Body of pancreas (tissue), 4 donors: ENCODE results near the gene INSR. TPM values are rescaled to one million over a fixed set of nuclear protein-coding genes. Genes with fewer than 3 reads are reported as not detected.

ENCODE experiments used
- ATAC-seq: fragments of 150-250 bp; one replicate; pipeline ENCODE4 v1.9.1; 2016
- DNase-seq, 4 donors: peaks; one replicate each; pipeline ENCODE4 v3.0.0-alpha.2; 2019
- H3K27ac ChIP-seq, 4 donors: fragments of 200-600 bp; sonication (generic); 1 replicate in 3 of 4; 2 replicates in 1 of 4; pipeline versions ENCODE4 v1.5.1 to v1.6.1; 2016 to 2019; ENCODE audit warnings: mild to moderate bottlenecking in 1 of 4, mixed read lengths in 1 of 4, moderate library complexity in 1 of 4
- H3K27me3 ChIP-seq, 2 donors: fragments of 200-600 bp; sonication (generic); one replicate each; pipeline ENCODE4 v1.6.0; 2016; ENCODE audit warnings: mild to moderate bottlenecking in 1 of 2
- H3K36me3 ChIP-seq, 2 donors: fragments of 200-600 bp; sonication (generic); replicated peaks in 1 of 2; 2 replicates each; pipeline ENCODE4 v1.5.1; 2016; ENCODE audit warnings: low read depth in 2 of 2; ENCODE audit not compliant: insufficient read depth in 1 of 2
- H3K4me1 ChIP-seq: fragments of 200-600 bp; sonication (generic); one replicate; pipeline ENCODE4 v1.6.0; 2016
- H3K4me3 ChIP-seq, 2 donors: fragments of 200-600 bp; sonication (generic); 1 replicate in 1 of 2; 2 replicates in 1 of 2; pipeline ENCODE4 v1.5.1; 2016 to 2019
- H3K9me3 ChIP-seq, 3 donors: fragments of 200-600 bp; sonication (generic); 1 replicate in 2 of 3; 2 replicates in 1 of 3; pipeline ENCODE4 v1.5.1; 2016
- POLR2A ChIP-seq, 3 donors: fragments of 450-650 bp; IDR thresholded peaks; one replicate each; pipeline ENCODE4 v1.6.1; 2016; ENCODE audit warnings: antibody characterized with exemption in 3 of 3, mild to moderate bottlenecking in 2 of 3
- WGBS, 2 donors: methylation state at CpG; one replicate each; pipeline ENCODE4 v1.1.5; 2017; 5-methylcytosine and 5-hydroxymethylcytosine counted together
- intact Hi-C: fragments of 100-400 bp; cut with DNase I; formaldehyde crosslinking; loops from one replicate; pipeline ENCODE4 v1.15.1; 2023
- total RNA-seq, 2 donors: library from RNA; depleted of rRNA; stranded (reverse); fragments of >200 nt; gene quantifications; one replicate each; pipeline ENCODE4 v1.1.0, GENCODE V29; 2016
- TF ChIP-seq, protein P1 (sequence below), 7 experiments: fragments of 450-650 bp in 4 of 7; fragments of 200-600 bp in 3 of 7; sonication (generic) in 3 of 7; IDR thresholded peaks; one replicate each; pipeline ENCODE4 v1.5.1; 2016 to 2019; ENCODE audit warnings: antibody characterized with exemption in 7 of 7

INSR gene
- total RNA-seq, 2 donors from 2014 or later, result 243 to 284 TPM

- Histone ChIP-seq H3K27me3 (no peaks in the 10 kb centered on the region), H3K4me3 (no peak overlapping the region), H3K27ac (no peak overlapping the region), H3K36me3 (peaks cover 24 to 43% of the 10 kb centered on the region in 2 donors), H3K9me3 (no peaks in the 10 kb centered on the region), H3K4me1 (no peaks in the 10 kb centered on the region)
- WGBS, 2 donors, result 67 to 73% methylated on average over 6 of the region's 6 CpGs
- no peak for TF ChIP-seq POLR2A (IDR thresholded peaks at IDR 0.05)
- intact Hi-C loops, result no loop called here
- ATAC-seq, result no peak
- no peak for DNase-seq
Observed at GRCh38 chr19:7115721-7116120, 178.5 kb downstream of the INSR start.

DNA sequence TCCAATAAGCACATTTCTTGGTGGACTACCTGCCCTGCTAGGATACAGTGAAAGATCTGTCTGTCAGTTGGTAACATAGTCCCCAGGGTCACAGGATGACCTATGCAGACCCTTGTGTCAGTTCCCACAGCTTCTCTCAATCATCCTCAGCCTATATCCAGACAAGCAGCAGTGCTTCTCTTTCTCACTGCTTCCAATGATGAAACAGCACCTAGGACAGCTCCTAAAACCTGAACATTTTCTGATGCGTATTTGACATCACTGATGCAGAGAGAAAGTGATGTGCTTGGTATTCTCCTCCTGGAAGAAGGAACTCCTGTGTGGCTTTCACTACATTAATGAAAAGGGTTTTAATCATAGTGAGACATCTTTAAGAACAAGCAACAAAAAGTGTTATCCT lies 181.0 kb downstream of the INSR start:
- TF ChIP-seq, protein P1, sequence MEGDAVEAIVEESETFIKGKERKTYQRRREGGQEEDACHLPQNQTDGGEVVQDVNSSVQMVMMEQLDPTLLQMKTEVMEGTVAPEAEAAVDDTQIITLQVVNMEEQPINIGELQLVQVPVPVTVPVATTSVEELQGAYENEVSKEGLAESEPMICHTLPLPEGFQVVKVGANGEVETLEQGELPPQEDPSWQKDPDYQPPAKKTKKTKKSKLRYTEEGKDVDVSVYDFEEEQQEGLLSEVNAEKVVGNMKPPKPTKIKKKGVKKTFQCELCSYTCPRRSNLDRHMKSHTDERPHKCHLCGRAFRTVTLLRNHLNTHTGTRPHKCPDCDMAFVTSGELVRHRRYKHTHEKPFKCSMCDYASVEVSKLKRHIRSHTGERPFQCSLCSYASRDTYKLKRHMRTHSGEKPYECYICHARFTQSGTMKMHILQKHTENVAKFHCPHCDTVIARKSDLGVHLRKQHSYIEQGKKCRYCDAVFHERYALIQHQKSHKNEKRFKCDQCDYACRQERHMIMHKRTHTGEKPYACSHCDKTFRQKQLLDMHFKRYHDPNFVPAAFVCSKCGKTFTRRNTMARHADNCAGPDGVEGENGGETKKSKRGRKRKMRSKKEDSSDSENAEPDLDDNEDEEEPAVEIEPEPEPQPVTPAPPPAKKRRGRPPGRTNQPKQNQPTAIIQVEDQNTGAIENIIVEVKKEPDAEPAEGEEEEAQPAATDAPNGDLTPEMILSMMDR (IDR thresholded peaks at IDR 0.05), result no peak
- TF ChIP-seq POLR2A (IDR thresholded peaks at IDR 0.05), result no peak
- ATAC-seq, result no peak

GRCh38 chr19:7112675-7113074 lies 181.5 kb downstream of the INSR start:
- TF ChIP-seq, protein P1 (IDR thresholded peaks at IDR 0.05), result no peak
- TF ChIP-seq POLR2A (IDR thresholded peaks at IDR 0.05), result no peak
- Histone ChIP-seq H3K36me3 (peaks cover 7 to 17% of the 10 kb centered on the region in 2 donors), H3K4me3 (no peak overlapping the region), H3K4me1 (peaks cover 6% of the 10 kb centered on the region), H3K27me3 (no peaks in the 10 kb centered on the region), H3K9me3 (no peaks in the 10 kb centered on the region), H3K27ac (no peak overlapping the region)
- no peak for ATAC-seq
- WGBS, 2 donors, result 86 to 87% methylated on average over 4 of the region's 4 CpGs
- intact Hi-C loops, result no loop called here
- DNase-seq, result no peak

More for the DNA sequence above, 181.0 kb downstream of the INSR start:
- Histone ChIP-seq H3K9me3 (no peaks in the 10 kb centered on the region), H3K27me3 (no peaks in the 10 kb centered on the region), H3K4me3 (no peak overlapping the region), H3K4me1 (peaks cover 6% of the 10 kb centered on the region), H3K27ac (no peak overlapping the region), H3K36me3 (peaks cover 7 to 22% of the 10 kb centered on the region in 2 donors)
- intact Hi-C loops, result no loop called here
- 91 to 92% methylated on average over 1 of the region's 1 CpG for WGBS, 2 donors
- DNase-seq, result no peak

GRCh38 chr19:7109678-7110289 lies 184.4 kb downstream of the INSR start:
- no peak for TF ChIP-seq POLR2A (IDR thresholded peaks at IDR 0.05)
- TF ChIP-seq, protein P1 (IDR thresholded peaks at IDR 0.05), result no peak
- intact Hi-C loops, result loop anchor here (5.0 to 10.0 kb wide), 2 partner anchors 238 to 685 kb away; partner anchors contain the start of gene ARHGEF18
- DNase-seq, result peak in 2 of 4 donors; percentile 11 to 46
- peak; percentile 63 for ATAC-seq
- Histone ChIP-seq H3K4me3 (no peak overlapping the region), H3K27ac (peak overlapping the region in 2 of 4 donors; percentile 10 to 68), H3K9me3 (no peaks in the 10 kb centered on the region), H3K4me1 (peaks cover 6% of the 10 kb centered on the region), H3K27me3 (no peaks in the 10 kb centered on the region), H3K36me3 (no peaks in the 10 kb centered on the region)
- 49 to 51% methylated on average over 6 to 8 of the region's 8 CpGs for WGBS, 2 donors

DNA sequence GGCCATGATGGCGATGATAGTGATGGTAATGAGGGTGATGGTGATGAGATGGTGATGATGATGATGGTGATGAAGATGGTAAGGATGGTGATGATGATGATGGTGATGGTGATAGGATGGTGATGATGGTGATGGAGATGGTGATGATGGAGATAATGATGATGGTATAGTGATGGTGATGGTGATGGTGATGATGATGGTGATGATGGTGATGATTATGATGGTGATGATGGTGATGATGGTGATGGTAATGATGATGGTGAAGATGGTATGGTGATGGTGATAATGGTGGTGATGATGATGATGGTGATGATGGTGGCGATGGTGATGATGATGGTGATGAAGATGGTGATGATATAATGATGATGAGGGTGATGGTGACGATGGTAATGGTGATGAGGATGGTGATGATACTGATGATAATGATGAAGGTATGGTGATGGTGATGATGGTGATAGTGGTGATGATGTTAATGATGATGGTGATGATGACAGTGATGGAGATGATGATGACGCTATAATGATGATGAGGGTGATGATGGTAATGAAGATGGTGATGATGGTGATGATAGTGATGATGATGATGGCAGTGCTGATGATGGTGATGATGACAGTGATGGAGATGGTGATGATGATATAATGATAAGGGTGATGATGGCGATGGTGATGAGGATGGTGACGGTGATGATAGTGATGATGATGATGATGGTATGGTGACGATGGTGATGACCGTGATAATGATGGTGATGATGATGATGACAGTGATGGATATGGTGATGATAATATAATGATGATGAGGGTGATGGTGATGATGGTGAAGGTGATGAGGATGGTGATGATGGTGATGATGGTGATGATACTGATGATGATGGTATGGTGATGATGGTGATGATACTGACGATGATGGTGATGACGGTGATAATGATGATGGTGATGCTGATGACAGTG lies 187.2 kb downstream of the INSR start:
- Histone ChIP-seq H3K27ac (no peak overlapping the region), H3K9me3 (no peaks in the 10 kb centered on the region), H3K36me3 (no peaks in the 10 kb centered on the region), H3K4me1 (peaks cover 12% of the 10 kb centered on the region), H3K27me3 (no peaks in the 10 kb centered on the region), H3K4me3 (no peak overlapping the region)
- no peak for DNase-seq
- intact Hi-C loops, result loop anchor here (5.0 to 10.0 kb wide), 2 partner anchors 240 to 688 kb away; partner anchors contain the start of gene ARHGEF18
- ATAC-seq, result no peak
- 76% methylated on average over 10 of the region's 10 CpGs for WGBS, 2 donors
- no peak for TF ChIP-seq POLR2A (IDR thresholded peaks at IDR 0.05)
- TF ChIP-seq, protein P1 (IDR thresholded peaks at IDR 0.05), result no peak
